ENCODE data around the gene SHROOM1. TPM values are rescaled to one million over a fixed set of nuclear protein-coding genes. Genes with fewer than 3 reads are reported as not detected.

Gene SHROOM1
- total and polyA plus RNA-seq, 2 experiments from 2014 or later = 2.5 to 5.4 TPM

DNA sequence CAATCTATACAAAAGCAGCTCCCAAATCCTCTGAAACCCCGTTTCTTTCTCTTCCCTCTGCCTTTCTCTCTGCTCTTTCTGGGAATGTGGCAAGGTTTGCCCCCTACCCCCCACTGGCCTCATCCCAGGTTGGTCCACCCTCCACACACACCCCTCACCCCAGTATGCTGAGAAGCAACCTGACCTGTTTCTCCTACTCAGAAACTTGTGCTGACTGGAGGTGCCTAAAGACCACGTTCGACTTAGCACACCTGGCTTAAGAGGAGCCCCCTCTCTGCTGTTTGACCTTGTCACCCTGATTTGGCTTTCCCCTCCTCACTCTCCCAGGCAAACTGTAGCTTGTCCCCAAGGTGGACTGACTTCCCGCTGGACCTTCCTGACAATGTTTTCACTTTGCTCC, 52.3 kb downstream of the SHROOM1 start:
- Mint-ChIP-seq H3K27me3 (ENCODE audit: insufficient read depth, low read depth, poor library complexity) (peaks cover 27% of the 10 kb centered on the region), H3K27ac (no peak overlapping the region)

More for the DNA sequence above, 52.3 kb downstream of the SHROOM1 start:
- no peaks in the 10 kb centered on the region for H3F3A ChIP-seq (replicated peaks; ENCODE audit: low read depth)
- Mint-ChIP-seq H3K36me3 (ENCODE audit: low read depth) (no peaks in the 10 kb centered on the region), H3K9me3 (no peaks in the 10 kb centered on the region), H3K4me3 (peak overlapping the region; percentile 62), H3K4me1 (peaks cover 24% of the 10 kb centered on the region)
- H3K79me2 ChIP-seq (replicated peaks; ENCODE audit: insufficient read depth) = no peaks in the 10 kb centered on the region; the same call in 1 of the 2 replicates
- no peaks in the 10 kb centered on the region for H3K9me2 ChIP-seq (ENCODE audit: insufficient read depth)
- no peak overlapping the region for H3K27ac ChIP-seq (ENCODE audit: low read depth)
- TF ChIP-seq EZH2 (IDR thresholded peaks at IDR 0.05; ENCODE audit: low read depth, unreplicated experiment) = no peak
- TF ChIP-seq ZNF114 (CRISPR knock-in tag; IDR thresholded peaks at IDR 0.05) = no peak
- TF ChIP-seq, protein P1, sequence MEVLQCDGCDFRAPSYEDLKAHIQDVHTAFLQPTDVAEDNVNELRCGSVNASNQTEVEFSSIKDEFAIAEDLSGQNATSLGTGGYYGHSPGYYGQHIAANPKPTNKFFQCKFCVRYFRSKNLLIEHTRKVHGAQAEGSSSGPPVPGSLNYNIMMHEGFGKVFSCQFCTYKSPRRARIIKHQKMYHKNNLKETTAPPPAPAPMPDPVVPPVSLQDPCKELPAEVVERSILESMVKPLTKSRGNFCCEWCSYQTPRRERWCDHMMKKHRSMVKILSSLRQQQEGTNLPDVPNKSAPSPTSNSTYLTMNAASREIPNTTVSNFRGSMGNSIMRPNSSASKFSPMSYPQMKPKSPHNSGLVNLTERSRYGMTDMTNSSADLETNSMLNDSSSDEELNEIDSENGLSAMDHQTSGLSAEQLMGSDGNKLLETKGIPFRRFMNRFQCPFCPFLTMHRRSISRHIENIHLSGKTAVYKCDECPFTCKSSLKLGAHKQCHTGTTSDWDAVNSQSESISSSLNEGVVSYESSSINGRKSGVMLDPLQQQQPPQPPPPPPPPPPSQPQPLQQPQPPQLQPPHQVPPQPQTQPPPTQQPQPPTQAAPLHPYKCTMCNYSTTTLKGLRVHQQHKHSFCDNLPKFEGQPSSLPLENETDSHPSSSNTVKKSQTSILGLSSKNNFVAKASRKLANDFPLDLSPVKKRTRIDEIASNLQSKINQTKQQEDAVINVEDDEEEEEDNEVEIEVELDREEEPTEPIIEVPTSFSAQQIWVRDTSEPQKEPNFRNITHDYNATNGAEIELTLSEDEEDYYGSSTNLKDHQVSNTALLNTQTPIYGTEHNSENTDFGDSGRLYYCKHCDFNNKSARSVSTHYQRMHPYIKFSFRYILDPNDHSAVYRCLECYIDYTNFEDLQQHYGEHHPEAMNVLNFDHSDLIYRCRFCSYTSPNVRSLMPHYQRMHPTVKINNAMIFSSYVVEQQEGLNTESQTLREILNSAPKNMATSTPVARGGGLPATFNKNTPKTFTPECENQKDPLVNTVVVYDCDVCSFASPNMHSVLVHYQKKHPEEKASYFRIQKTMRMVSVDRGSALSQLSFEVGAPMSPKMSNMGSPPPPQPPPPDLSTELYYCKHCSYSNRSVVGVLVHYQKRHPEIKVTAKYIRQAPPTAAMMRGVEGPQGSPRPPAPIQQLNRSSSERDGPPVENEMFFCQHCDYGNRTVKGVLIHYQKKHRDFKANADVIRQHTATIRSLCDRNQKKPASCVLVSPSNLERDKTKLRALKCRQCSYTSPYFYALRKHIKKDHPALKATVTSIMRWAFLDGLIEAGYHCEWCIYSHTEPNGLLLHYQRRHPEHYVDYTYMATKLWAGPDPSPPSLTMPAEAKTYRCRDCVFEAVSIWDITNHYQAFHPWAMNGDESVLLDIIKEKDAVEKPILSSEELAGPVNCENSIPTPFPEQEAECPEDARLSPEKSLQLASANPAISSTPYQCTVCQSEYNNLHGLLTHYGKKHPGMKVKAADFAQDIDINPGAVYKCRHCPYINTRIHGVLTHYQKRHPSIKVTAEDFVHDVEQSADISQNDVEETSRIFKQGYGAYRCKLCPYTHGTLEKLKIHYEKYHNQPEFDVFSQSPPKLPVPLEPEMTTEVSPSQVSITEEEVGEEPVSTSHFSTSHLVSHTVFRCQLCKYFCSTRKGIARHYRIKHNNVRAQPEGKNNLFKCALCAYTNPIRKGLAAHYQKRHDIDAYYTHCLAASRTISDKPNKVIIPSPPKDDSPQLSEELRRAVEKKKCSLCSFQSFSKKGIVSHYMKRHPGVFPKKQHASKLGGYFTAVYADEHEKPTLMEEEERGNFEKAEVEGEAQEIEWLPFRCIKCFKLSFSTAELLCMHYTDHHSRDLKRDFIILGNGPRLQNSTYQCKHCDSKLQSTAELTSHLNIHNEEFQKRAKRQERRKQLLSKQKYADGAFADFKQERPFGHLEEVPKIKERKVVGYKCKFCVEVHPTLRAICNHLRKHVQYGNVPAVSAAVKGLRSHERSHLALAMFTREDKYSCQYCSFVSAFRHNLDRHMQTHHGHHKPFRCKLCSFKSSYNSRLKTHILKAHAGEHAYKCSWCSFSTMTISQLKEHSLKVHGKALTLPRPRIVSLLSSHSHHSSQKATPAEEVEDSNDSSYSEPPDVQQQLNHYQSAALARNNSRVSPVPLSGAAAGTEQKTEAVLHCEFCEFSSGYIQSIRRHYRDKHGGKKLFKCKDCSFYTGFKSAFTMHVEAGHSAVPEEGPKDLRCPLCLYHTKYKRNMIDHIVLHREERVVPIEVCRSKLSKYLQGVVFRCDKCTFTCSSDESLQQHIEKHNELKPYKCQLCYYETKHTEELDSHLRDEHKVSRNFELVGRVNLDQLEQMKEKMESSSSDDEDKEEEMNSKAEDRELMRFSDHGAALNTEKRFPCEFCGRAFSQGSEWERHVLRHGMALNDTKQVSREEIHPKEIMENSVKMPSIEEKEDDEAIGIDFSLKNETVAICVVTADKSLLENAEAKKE (CRISPR knock-in tag; IDR thresholded peaks at IDR 0.05) = no peak
- no peak for TF ChIP-seq CREB1 (CRISPR knock-in tag; IDR thresholded peaks at IDR 0.05; ENCODE audit: low read depth)
- TF ChIP-seq, protein P2, sequence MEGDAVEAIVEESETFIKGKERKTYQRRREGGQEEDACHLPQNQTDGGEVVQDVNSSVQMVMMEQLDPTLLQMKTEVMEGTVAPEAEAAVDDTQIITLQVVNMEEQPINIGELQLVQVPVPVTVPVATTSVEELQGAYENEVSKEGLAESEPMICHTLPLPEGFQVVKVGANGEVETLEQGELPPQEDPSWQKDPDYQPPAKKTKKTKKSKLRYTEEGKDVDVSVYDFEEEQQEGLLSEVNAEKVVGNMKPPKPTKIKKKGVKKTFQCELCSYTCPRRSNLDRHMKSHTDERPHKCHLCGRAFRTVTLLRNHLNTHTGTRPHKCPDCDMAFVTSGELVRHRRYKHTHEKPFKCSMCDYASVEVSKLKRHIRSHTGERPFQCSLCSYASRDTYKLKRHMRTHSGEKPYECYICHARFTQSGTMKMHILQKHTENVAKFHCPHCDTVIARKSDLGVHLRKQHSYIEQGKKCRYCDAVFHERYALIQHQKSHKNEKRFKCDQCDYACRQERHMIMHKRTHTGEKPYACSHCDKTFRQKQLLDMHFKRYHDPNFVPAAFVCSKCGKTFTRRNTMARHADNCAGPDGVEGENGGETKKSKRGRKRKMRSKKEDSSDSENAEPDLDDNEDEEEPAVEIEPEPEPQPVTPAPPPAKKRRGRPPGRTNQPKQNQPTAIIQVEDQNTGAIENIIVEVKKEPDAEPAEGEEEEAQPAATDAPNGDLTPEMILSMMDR (conservative IDR thresholded peaks at IDR 0.05; ENCODE audit: low read depth in 2 of 2) = no peak
- no peak for TF ChIP-seq POLR2AphosphoS5 (IDR thresholded peaks at IDR 0.05; ENCODE audit: low read depth)
- TF ChIP-seq, protein P3, sequence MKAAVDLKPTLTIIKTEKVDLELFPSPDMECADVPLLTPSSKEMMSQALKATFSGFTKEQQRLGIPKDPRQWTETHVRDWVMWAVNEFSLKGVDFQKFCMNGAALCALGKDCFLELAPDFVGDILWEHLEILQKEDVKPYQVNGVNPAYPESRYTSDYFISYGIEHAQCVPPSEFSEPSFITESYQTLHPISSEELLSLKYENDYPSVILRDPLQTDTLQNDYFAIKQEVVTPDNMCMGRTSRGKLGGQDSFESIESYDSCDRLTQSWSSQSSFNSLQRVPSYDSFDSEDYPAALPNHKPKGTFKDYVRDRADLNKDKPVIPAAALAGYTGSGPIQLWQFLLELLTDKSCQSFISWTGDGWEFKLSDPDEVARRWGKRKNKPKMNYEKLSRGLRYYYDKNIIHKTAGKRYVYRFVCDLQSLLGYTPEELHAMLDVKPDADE (IDR thresholded peaks at IDR 0.05) = no peak
- TF ChIP-seq ZNF331 (CRISPR knock-in tag; IDR thresholded peaks at IDR 0.05; ENCODE audit: low read depth) = no peak
- TF ChIP-seq JUNB (IDR thresholded peaks at IDR 0.05; ENCODE audit: unreplicated experiment) = no peak
- TF ChIP-seq EZH2phosphoT487 (IDR thresholded peaks at IDR 0.05; ENCODE audit: unreplicated experiment) = no peak
- peak overlapping the region; percentile 98 for H2AFZ ChIP-seq
- H3K36me3 ChIP-seq (ENCODE audit: insufficient read depth) = no peaks in the 10 kb centered on the region
- peaks cover 18% of the 10 kb centered on the region for H3K4me1 ChIP-seq (ENCODE audit: insufficient read depth)
- ATAC-seq (peak; percentile 15), DNase-seq (ENCODE audit: low spot score) (peak; percentile 24)
- 0 out of 2 replicates have a peak, but pooled peaks cover 4% of the 10 kb centered on the region for H4K20me1 ChIP-seq (replicated peaks; ENCODE audit: insufficient read depth)
- H3K4me3 ChIP-seq = peak overlapping the region; percentile 89
- peaks cover 70% of the 10 kb centered on the region for H3K27me3 ChIP-seq (ENCODE audit: insufficient read depth)
- H3K4me2 ChIP-seq = peak overlapping the region; percentile 89
